Rectal smooth muscle tissue (tissue), 1 donor: Measurements from ENCODE around the gene PLCH2.

ENCODE experiments used
- H3K27ac ChIP-seq: one replicate; pipeline ENCODE4 v1.7.0; 2013; ENCODE audit warnings: low read depth, low read length, inconsistent platforms
- H3K27me3 ChIP-seq: one replicate; pipeline ENCODE4 v1.7.0; 2013; ENCODE audit warnings: low read length; ENCODE audit not compliant: control insufficient read depth, insufficient read depth
- H3K36me3 ChIP-seq: one replicate; pipeline ENCODE4 v1.7.0; 2013; ENCODE audit warnings: low read length; ENCODE audit not compliant: control insufficient read depth, insufficient read depth
- H3K4me1 ChIP-seq: one replicate; pipeline ENCODE4 v1.7.0; 2013; ENCODE audit warnings: low read length; ENCODE audit not compliant: control insufficient read depth, insufficient read depth
- H3K4me3 ChIP-seq: one replicate; pipeline ENCODE4 v1.7.0; 2013; ENCODE audit warnings: low read length
- H3K9ac ChIP-seq: one replicate; pipeline ENCODE4 v1.7.0; 2013; ENCODE audit warnings: low read length

PLCH2 gene

DNA sequence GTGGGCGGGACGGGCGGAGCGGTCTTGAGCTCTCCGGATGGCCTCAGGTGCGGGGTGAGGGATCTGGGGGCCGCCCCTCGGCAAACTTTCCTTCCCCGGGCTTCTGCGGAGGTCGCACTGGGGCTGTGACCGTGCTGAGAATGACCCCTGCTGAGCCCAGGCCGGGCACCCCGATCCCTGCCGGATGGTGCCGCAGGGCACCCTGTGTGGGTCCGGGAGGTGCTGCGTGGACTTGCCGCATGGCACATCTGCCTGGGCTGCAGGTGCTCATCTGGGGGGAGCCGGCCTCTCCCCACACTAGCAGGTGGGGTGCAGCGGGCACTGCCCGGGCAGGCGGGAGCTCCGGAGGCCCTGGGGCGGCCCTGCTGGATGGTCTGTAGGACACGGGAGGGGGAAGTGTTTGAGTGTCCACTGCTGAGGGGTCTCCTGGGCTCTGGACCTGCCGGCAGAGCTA is 31.9 kb upstream of the PLCH2 start:
- Histone ChIP-seq H3K4me1 (no peaks in the 10 kb centered on the region), H3K4me3 (no peak overlapping the region), H3K27me3 (peaks cover 6% of the 10 kb centered on the region), H3K27ac (no peak overlapping the region), H3K36me3 (no peaks in the 10 kb centered on the region), H3K9ac (no peak overlapping the region)

DNA sequence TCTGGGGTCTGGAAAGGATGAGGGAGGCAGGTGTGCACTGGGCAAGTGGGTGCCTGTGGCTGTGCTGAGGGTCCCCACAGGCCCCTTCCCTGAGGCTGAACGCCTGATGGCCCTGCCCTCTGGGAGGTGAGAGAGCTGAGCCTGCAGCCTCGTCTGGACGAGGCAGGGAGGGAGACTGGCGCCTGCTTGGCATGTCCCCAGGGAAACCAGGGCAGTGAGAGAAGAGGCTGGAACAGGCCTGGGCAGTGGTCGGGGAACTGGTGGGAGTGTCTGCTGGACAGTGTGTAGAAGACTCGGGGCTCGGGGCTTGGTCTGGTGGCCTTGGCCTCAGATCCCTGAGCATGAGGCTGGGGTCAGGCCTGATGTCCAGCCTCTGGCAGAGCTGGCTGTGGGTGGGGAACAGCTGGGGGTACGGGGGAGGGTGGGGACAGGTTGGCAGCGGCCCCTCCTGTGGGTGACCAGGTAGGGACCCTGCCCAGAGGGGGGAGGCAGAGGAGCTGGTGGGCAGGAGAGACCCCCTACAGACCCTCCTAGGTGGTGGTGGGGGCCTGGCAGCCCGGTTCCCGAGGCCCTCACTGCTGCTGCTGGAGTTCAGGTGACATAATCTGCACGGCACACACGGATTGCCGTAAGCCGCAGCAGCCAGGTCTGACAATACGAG is 30.8 kb upstream of the PLCH2 start:
- H3K4me3 ChIP-seq = no peak overlapping the region
- H3K9ac ChIP-seq = no peak overlapping the region
- H3K36me3 ChIP-seq = no peaks in the 10 kb centered on the region
- H3K4me1 ChIP-seq = no peaks in the 10 kb centered on the region
- H3K27ac ChIP-seq = no peak overlapping the region
- peaks cover 6% of the 10 kb centered on the region for H3K27me3 ChIP-seq

DNA sequence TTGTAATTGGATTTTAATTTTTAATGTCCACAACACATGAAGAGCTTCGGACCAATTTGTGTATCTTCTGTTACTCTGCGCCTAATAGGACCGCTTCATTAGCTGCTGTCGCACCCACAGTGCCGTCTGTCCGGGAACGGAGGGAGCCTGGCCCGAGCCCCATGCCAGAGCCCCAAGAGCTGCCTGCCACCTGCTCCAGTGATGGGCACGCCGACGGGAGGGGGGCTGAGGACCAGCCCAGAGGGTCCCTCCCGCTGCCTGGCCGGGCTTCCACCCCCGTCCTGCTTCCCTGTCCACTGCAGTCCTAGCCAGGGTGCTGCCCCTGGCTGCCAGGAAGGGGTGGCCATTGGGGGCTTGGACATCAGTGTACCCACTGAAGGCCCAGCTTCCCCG is 30.3 kb upstream of the PLCH2 start:
- Histone ChIP-seq H3K4me1 (no peaks in the 10 kb centered on the region), H3K36me3 (no peaks in the 10 kb centered on the region), H3K27me3 (peaks cover 6% of the 10 kb centered on the region), H3K4me3 (no peak overlapping the region), H3K27ac (no peak overlapping the region), H3K9ac (no peak overlapping the region)

DNA sequence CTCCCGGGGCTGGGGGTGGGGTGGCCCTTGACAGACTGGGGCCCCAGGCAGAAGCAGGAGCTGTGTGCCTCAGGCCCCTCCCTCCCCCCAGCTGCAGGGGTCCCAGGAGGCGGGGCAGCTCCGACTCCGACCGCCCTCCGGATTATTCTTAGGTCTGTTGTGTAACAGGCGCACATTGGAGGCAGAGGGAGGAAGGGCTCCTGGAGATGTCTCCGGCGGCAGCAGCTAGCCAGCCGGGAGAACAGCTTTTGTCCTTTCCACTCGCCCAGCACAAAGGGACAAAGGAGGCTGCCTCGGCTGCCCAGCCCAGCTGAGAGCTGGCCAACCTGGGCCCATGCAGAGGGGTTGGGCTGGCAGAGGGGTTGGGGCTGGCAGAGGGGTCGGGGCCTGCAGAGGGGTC is 29.7 kb upstream of the PLCH2 start:
- no peaks in the 10 kb centered on the region for H3K36me3 ChIP-seq
- no peak overlapping the region for H3K4me3 ChIP-seq
- H3K27ac ChIP-seq = no peak overlapping the region
- H3K4me1 ChIP-seq = no peaks in the 10 kb centered on the region
- H3K9ac ChIP-seq = no peak overlapping the region
- peaks cover 6% of the 10 kb centered on the region for H3K27me3 ChIP-seq

DNA sequence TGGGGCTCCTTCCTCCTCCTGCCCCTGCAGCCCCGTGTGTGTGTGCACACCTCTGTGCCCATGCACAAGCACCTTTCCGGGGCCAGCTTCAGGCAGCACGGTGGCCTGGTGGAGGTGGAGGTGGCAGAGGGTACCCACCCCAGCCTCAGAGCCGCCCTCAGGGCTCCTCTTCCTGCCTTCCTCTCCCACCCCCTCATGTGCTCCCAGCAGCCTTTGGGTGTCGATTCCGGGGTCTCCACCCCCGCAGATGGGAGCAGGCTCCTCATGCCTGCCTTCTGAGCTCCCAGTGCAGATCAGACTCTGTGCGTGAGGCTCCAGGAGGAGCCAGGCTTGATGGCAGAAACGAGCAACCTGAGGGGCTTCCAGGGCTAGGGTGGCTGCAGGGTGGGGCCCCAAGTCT is 29.2 kb upstream of the PLCH2 start:
- Histone ChIP-seq H3K4me1 (no peaks in the 10 kb centered on the region), H3K4me3 (no peak overlapping the region), H3K9ac (no peak overlapping the region), H3K36me3 (no peaks in the 10 kb centered on the region), H3K27ac (no peak overlapping the region), H3K27me3 (peaks cover 6% of the 10 kb centered on the region)

DNA sequence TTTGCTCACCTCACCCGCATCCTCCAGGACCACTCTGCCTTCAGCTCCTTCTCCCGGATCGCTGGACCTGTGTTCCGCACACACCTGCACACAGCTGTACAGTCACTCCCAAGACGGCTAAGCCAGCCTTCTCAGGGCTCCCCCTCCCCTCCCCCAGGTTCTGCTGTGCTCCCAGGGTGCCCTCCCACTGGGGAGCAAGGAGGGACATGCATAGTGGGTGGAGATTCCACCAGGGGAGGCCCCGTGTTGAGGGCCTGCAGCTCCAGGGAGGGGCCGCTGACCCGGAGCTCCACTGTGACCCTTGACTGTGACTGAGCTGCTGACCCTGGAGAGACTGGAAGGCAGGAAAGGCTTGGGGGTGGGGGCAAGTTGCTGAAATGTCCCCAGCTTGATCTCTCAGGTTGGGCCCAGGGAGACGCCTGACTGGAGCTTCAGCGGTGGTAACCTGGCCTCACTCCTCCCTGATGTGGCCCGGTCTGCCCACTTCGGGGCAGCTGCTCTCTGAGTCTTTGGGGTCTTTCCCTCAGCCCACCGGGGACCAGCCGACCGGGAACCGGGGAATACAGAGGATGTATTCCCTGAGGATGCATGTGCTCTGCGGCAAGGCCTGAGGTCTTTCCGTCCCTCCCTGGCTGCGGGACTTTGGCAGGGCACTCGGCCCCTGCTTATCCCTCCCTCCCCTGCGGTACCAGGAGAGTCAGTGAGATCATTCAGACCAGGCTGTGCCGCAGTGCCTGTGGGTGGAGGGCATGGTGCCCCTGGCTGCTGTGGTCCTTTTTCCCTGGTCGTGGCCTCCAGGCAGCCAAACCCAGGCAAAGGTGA is 28.6 kb upstream of the PLCH2 start:
- Histone ChIP-seq H3K4me1 (no peaks in the 10 kb centered on the region), H3K27me3 (peaks cover 5% of the 10 kb centered on the region), H3K9ac (no peak overlapping the region), H3K36me3 (no peaks in the 10 kb centered on the region), H3K4me3 (no peak overlapping the region), H3K27ac (no peak overlapping the region)

DNA sequence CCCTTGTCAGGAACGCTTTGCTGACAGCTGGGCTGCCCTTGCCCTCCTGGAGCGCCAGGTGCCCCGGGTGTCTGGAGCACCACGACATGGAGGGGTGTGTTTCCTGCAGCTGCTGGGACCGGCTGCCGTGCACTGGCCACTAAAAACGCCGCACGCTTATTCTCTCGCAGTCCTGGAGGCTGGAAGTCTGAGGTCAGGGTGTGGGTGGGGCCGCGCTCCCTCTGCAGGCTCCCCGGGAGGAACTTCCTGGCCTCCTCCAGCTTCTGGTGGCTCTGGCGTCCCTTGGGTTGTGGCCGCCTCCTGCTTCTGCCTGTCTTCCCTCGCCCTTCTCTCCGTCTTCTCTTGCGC is 28.0 kb upstream of the PLCH2 start:
- peaks cover 6% of the 10 kb centered on the region for H3K27me3 ChIP-seq
- H3K4me3 ChIP-seq = no peak overlapping the region
- no peaks in the 10 kb centered on the region for H3K36me3 ChIP-seq
- no peak overlapping the region for H3K9ac ChIP-seq
- H3K27ac ChIP-seq = no peak overlapping the region
- H3K4me1 ChIP-seq = no peaks in the 10 kb centered on the region

DNA sequence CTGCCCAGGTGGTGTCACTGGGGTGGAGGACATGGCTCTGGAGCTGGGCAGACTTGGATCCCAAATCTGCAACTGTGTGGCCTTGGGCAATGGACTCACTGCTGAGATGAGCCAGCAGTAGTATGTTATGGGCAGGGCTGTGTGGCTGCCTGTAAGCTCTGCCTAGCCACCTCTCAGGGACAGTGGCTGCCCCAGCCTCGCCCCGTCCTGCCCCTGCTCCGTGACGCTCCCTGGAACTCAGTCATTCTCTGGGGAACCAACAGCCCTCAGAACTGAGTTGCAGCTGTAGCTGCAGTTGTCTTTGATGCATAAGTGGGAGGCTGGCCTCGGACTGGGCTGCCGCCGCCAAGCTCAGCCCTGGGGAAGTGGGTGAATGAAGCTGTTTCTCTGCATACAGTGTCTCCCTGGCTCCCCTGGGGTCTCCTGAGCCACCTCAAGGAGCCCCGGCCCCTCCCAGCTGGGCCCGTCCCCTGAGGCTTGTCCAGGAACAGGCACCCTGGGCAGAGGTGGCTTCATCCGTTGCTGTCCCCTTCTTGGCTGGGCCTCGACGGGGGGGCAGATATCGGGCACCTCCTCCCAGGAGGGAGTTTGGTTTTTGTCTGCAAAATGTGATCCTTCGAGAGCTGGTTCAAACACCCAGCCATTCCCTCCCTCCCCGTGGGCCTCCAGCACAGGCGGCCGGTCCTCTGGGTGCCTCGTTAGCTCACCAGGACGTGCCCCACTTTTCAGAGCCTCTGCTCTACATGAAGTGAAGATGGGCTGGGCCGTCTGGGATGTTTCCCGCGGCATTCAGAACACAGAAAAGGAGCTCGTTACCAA is 26.2 kb upstream of the PLCH2 start:
- Histone ChIP-seq H3K27me3 (peaks cover 14% of the 10 kb centered on the region), H3K27ac (no peak overlapping the region), H3K4me1 (no peaks in the 10 kb centered on the region), H3K4me3 (no peak overlapping the region), H3K9ac (no peak overlapping the region), H3K36me3 (no peaks in the 10 kb centered on the region)

DNA sequence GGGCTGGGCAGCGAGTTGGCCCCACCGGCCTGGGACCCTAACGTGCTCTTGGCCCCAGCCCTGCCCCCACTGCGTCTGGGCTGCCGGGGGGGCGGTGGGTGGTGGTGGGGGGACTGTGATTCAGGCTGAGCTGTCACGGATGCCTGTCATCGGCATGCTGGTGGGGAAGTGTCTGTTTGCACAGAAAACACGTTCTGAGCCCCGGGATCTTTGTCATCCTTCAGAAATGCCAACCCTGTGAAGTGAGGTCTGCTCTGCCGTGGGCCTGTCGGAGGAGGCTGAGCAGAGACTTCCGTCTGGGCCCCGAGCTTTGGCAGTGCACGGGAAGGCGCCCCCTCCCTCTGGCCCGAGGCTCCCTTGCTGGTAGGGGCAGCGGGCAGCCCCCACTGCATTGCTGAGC is 24.3 kb upstream of the PLCH2 start:
- H3K27me3 ChIP-seq = peaks cover 15% of the 10 kb centered on the region
- H3K4me3 ChIP-seq = no peak overlapping the region
- H3K9ac ChIP-seq = no peak overlapping the region
- H3K27ac ChIP-seq = no peak overlapping the region
- no peaks in the 10 kb centered on the region for H3K4me1 ChIP-seq
- H3K36me3 ChIP-seq = no peaks in the 10 kb centered on the region

DNA sequence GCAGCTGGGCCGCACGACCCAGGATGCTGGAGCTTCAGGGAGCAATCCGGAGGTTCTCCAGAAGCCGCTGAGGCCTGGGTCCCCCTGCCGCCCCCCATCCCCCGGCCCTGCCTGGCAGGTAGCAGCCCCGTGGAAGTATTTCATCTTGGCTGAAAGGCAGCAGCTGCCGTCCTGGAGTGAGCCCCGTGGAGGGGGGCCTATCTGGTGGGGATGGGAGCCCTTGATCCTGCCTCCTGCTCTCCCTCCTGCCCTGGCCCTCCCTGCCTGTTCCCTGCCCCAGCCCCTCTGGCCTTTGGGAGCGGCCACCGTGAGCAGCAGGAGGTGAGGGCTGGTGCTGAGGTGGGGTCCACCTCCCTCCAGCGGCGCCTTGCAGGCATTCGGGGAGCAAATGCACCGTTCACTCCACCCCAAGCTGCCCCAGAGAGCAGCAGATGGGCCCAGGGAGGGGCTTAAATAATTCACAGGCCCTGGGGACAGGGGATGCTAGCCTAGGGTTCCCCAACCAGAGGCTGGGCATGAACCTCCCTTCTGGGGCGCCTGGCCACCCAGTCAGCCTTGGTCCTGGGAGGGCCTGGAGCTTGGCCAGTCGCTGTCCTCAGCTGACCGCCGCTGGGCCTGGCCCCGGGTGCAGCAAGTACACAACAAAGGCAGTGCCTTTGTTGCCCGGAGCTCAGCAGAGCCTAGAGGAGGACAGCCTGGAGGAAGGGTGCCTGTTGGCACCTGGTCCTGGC is 23.7 kb upstream of the PLCH2 start:
- peaks cover 15% of the 10 kb centered on the region for H3K27me3 ChIP-seq
- H3K27ac ChIP-seq = no peak overlapping the region
- H3K9ac ChIP-seq = no peak overlapping the region

DNA sequence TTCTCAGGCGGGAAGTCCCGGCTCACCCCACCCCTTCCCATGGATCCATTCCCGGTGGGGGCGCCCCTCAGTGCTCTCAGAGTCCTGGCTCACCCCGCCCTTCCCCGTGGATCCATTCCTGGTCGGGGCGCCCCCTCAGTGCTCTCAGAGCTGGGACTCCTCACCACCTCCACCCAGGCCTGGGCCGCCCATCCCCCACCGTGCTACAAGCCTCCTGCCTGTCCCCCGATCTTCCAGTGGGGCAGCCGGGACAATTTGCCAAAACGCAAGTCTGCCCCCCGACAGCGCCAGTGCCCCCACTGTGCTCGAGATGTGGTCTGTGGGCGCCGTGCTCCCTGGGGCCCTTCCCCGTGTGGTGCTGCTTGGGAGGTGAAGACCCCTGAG is 23.2 kb upstream of the PLCH2 start:
- H3K27me3 ChIP-seq = peaks cover 15% of the 10 kb centered on the region
- H3K36me3 ChIP-seq = no peaks in the 10 kb centered on the region
- H3K9ac ChIP-seq = no peak overlapping the region
- no peak overlapping the region for H3K27ac ChIP-seq
- H3K4me1 ChIP-seq = no peaks in the 10 kb centered on the region
- no peak overlapping the region for H3K4me3 ChIP-seq

More for the DNA sequence above, 23.7 kb upstream of the PLCH2 start:
- no peaks in the 10 kb centered on the region for H3K4me1 ChIP-seq
- no peak overlapping the region for H3K4me3 ChIP-seq
- H3K36me3 ChIP-seq = no peaks in the 10 kb centered on the region

DNA sequence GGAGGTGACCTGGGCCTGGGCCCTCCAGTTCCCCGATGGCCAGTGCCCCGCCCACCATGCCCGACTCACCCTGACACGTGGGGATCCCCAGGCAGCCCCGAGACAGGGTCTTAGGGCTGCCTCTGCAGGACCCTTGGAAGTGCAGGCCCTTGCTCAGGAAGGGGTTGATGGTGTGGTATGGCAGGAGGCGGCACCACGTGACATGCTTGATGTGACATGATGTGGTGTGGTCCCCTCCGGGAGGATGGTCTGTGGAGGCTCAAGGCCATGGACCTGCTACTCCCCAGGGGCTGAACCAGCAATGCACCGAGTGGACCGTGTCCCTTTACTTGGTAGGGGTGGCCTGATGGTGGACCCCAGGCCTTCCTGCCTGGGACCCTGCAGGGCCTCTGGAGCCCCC is 21.9 kb upstream of the PLCH2 start:
- H3K27ac ChIP-seq = no peak overlapping the region
- no peaks in the 10 kb centered on the region for H3K36me3 ChIP-seq
- no peaks in the 10 kb centered on the region for H3K4me1 ChIP-seq
- peaks cover 15% of the 10 kb centered on the region for H3K27me3 ChIP-seq
- H3K9ac ChIP-seq = no peak overlapping the region
- no peak overlapping the region for H3K4me3 ChIP-seq
